ENCODE measurements around the gene RCOR1.

- no peak for TF ChIP-seq CTCF (IDR thresholded peaks at IDR 0.05)
- TF ChIP-seq POLR2AphosphoS5 (IDR thresholded peaks at IDR 0.05), result no peak
Observed at GRCh38 chr14:102668291-102668873, 75.9 kb downstream of the RCOR1 start.
